HG02840 (cell line): Measurements from ENCODE around the gene COL28A1.

Source experiments
- ATAC-seq: cut with Tn5 transposase; IDR thresholded peaks from one replicate; pipeline ENCODE4 v1.9.1; 2021; ENCODE audit warnings: mild to moderate bottlenecking, moderate library complexity, moderate number of reproducible peaks; ENCODE audit not compliant: unreplicated experiment, low FRiP score

COL28A1 gene

DNA sequence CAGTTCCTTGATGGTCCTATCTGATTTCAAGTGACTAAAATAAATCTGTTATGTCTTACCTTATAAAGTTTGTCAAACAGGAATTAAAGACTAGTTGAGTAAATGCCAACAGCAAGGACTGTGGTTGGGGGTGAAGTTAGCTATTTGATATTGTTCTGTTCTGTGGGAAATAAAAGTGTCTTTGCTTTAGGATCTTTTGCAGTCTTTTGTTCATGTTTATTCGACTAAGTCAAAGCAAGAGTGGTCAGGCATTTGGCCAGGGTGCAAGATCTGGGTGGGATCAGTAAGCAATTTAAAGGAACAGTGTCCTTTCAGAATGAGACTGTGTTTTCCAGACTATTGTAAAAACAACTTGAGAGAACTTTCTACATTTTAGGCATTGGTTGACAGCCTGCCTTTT, at the start of gene COL28A1:
Gene COL28A1, minus strand, starts transcription at position 183 of the 400 bp plus-strand sequence. CDS start 2,998 bp downstream, outside the sequence.
- no peak for ATAC-seq

- ATAC-seq: no peak
Measured at GRCh38 chr7:7584653-7585052, 49.0 kb upstream of the COL28A1 start.

DNA sequence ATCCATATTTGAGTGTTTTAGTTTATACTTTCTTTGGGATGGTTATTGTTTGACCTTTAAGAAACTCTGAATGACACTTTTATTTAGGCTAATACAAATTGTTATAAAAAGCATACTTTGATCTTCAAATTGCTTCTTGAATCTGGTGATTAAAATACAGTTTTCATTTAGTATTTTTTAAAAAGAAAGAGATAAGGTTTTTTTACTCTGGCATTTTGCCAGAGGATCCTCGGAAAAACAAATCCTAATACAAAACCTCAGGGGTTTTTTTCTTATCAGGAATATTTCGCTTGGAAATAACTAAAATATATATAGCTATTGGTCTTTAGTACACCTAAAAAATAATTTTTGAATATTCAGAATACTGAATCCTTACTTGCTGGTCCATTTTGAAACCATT, 48.1 kb upstream of the COL28A1 start:
- no peak for ATAC-seq

- ATAC-seq: no peak
Measured at GRCh38 chr7:7582596-7582995, 46.9 kb upstream of the COL28A1 start.

GRCh38 chr7:7581531-7582179, 46.0 kb upstream of the COL28A1 start:
- ATAC-seq: no peak

DNA sequence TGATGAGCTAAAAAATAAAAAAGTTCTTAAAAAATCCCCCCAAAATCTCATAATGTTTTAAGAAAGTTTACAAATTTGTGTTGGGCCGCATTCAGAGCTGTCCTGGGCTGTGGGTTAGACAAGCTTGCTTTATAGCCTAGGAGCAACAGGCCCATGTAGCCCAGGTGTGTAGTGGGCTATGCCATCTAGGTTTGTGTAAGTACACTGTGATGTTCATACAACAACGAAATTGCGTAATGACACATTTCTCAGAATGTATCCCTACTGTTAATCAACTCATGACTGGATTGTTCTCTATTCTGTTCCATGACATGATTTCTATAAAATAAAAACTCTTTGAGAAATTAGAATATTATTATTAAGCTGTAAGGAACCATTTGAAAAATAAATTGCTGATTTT, 44.0 kb upstream of the COL28A1 start:
- no peak for ATAC-seq

- ATAC-seq: no peak
Measured at GRCh38 chr7:7577888-7578287, 42.2 kb upstream of the COL28A1 start.

GRCh38 chr7:7576344-7576743, 40.7 kb upstream of the COL28A1 start:
- ATAC-seq: no peak

- ATAC-seq: no peak
Measured at GRCh38 chr7:7573701-7574100, 38.0 kb upstream of the COL28A1 start.

- ATAC-seq: no peak
Measured at GRCh38 chr7:7570584-7570983, 34.9 kb upstream of the COL28A1 start.

DNA sequence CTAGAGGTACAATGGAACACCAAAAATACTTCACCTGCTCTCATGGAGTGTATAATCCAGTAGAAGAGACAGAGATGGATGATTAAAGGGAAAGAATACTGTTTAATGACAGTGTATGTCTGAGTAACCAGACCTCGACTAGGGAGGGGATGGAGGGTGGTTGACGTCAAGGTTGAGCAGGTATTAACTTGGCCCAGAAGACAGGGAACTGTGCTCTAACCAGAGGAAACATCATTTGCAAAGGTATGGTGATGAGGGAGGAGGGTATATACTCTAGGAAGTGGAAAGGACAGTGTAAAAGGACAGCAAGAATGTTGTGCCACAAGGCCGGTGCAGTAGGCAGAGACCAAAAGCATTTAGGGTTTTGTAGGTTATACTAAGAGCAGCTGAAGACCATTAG, 33.9 kb upstream of the COL28A1 start:
- no peak for ATAC-seq

DNA sequence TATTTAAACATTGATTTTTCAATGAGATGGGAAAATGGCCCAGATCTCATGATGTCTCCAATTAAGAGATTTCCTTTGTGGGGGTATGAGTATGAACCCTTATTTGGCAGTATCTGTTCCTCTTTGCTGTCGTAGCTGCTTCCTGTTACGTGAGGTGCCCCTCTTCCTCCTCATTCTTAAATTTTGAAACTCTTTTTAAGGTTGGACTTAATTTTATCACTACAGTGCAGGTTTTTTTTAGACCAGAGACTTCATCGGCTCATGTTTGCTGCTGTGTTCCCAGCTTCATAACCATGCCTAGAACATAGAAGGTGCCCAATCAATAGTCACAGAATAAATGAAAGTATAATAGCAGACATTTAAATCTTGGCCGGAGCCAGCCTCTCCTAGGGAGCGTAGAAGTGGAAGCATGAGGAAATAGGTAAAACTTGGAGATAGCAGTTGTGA, 33.4 kb upstream of the COL28A1 start:
- ATAC-seq: no peak

GRCh38 chr7:7568553-7568952, 32.9 kb upstream of the COL28A1 start:
- no peak for ATAC-seq

DNA sequence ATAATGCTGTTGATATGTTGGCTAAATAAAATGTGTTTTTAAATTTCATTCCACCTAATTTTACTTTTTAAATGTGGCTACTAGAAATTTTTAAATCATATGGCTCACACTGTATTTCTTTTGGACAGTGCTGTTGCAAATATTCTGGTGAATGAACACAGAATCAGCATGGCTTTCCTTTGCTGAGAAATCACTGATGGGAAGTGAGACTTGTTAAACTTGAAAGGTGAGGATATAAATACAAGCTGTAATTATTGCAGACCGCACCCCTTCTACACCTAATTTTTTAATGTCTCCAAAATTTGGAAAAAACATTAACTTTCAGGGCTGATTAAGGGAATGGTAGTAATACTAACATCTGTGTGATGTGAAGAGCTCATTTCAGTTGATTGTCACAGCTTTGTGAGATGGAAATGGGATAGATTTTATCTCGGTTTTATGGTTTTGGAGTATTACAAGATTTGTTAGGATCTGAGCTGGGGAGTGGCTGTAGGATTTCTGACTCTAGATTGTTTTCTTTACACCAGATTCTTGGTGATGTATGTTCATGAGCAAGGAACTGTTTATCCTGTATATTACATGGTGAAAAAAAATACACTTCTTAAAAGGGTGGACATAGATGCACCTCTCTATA, 32.3 kb upstream of the COL28A1 start:
- ATAC-seq: no peak

DNA sequence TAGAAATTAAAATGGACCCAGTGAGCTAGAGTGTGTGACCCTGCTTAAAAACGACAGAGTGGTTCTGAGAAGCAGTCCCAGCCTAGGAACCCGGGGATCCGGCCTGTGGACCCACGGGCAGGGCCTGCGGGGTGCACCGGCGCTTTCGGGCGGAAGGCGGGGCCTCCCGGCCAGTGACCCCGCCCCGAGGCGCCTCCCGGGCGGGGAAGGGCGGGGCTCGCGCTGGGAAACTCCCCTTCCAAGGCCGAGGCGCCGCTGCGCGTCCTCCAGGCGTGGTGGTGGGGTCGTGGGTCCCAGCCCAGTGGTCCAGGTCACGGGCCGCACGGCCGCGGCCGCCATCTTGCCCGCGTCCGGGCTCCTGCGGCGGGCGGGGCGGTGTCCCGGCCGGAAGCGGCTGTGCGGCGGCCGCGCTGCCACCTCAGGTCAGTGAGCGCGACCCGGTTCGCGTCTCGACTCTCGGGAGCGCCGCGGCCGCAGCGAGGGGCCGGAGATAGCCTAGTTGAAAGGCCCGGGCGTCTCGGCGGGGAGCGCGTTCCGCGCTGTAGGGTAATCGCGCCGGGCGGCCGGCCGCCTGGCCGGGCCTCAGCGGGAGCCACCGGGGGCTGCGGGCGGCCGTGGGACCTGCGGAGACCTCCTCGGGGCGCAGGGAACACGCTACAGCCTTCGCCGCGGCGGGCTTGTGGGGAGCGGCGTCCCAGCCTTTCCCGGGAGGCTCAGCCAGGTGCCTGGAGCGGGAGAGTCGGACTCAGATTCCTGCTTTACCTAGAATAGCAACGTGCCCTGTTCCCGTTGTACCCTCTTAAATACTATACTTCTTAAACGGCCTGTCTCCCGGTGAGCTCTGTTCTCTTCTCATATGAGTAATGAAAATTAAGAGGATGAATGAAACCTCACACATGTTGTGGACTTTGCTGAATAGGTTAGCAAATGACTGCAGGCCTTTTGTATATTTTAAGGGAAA, 31.3 kb upstream of the COL28A1 start, which contains the start of gene MIOS:
Gene MIOS, plus strand, starts transcription at position 234 of the 961 bp plus-strand sequence. CDS start 5,592 bp downstream, outside the sequence.
- peak; percentile 80 for ATAC-seq

- peak; percentile 41 for ATAC-seq
Measured at GRCh38 chr7:7565746-7566650, 30.3 kb upstream of the COL28A1 start.

DNA sequence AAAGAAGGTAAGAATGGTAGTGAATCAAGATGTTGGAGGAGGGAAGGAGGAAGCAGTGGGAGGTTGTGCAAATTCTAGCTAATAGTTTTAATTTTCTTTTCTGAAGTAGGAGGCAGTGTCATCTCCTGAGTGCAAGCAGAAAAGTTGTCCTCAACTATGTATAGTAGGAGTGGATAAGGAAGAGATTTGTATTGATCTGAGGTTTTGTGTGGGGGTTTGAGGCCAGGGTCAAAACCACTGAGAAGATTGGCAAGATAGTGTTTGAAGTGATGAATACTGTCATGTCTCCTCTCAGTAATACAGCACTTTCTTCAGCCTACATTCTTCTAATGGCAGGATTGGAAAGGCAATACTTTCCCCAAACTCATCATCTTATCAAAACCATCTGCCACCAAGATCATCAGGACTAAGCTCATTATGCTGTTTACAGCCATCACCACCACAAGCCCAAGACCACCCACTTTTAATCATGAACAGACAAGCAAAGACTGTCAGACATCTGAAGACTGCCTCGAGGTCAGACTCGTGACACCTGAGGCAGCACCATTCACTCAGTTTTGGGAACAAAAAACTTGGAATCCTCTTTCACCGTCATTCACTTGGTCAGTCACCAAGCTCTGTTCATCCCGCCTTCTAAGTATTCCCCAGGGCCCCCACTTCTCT, 29.5 kb upstream of the COL28A1 start:
- ATAC-seq: no peak

DNA sequence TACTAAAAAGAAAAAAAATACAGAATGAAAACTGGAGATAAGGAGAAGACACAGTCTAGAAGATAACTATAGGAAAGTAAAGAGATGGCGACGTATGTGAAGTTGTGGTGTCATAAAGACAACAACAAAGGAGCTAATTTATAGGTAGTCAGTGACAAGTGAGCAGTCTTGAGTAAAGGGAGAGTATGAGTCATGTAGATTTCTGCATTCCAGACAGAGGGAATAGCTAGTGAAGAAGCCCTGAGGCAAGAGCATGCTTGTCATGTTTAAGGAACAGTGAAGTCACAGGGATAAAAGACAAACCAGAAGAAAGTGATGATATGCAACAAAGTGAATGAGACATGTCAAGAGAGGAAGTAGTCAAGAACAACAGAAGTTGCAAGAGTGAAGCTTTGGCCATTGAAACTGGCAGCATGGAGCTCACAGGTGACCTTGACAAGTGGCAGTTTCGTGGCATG, 28.7 kb upstream of the COL28A1 start:
- no peak for ATAC-seq

DNA sequence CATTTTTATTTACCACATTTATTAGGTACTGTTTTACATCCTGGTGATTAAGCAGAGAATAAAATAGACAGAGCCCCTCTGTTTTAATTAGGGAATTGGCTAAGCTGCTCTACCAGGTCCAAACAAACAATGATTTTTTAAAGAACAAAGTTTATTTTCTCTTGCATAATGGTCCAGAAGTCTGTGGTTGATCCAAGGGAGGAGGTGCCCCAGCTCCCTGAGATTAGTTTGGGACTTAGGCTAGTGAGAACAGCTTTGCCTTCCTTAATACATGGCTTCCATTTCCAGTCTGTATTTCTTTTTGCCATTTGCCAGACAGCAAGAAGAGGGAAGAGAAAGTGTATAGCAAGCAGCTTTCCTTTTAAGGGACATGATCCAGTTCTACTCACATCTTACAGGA, 28.1 kb upstream of the COL28A1 start:
- no peak for ATAC-seq
